Camera-type eye (tissue), 1 donor: ENCODE measurements around the gene FEM1C. TPM values are rescaled to one million over a fixed set of nuclear protein-coding genes. Genes with fewer than 3 reads are reported as not detected.

Source experiments
- total RNA-seq: library from RNA; depleted of rRNA; stranded (reverse); fragments of >200 nt; gene quantifications from one replicate; pipeline ENCODE4 v1.2.3, GENCODE V29; 2014

FEM1C gene
- total RNA-seq: 53.1 TPM

GRCh38 chr5:115544436-115545350 lies at the start of gene FEM1C:
FEM1C (minus strand) TSS chr5:115544775; CDS start chr5:115543493, 1,282 bp downstream.

Other genes starting within 250 kb of the FEM1C start
- 20.0 TPM for gene CCDC112, start 248.1 kb downstream of the FEM1C start, total RNA-seq
- gene TICAM2, start 57.7 kb upstream of the FEM1C start, total RNA-seq: 2.4 TPM
- gene TMED7, start 81.3 kb upstream of the FEM1C start, total RNA-seq: 114 TPM